SK-N-SH (cell line): ENCODE data around the gene ASAP3. TPM values are rescaled to one million over a fixed set of nuclear protein-coding genes. Genes with fewer than 3 reads are reported as not detected.

ENCODE experiments used
- CTCF ChIA-PET: fragments of 300-600, 350-600 bp; formaldehyde crosslinking; extraction: SDS; loops from one replicate; lab custom pipeline; 2021; lab: Yijun Ruan, JAX
- POLR2A ChIA-PET: fragments of 350-600 bp; sonication (Branson Sonifier 250); formaldehyde crosslinking; extraction: SDS; loops from one replicate; lab custom pipeline; 2020; ENCODE audit warnings: antibody characterized with exemption, inconsistent platforms; lab: Yijun Ruan, JAX
- DNase-seq: peaks from one replicate; pipeline ENCODE4 v3.0.0; 2012
- H2AFZ ChIP-seq: fragments of 200-600 bp; sonication (generic); 2 replicates; pipeline ENCODE4 v1.8.1; 2016; ENCODE audit warnings: antibody characterized with exemption, mild to moderate bottlenecking, low read depth
- H3F3A ChIP-seq: fragments of 200-600 bp; sonication (generic); replicated peaks from 2 replicates; pipeline ENCODE3; 2016; ENCODE audit warnings: antibody characterized with exemption, mild to moderate bottlenecking; ENCODE audit not compliant: insufficient read depth
- H3K27ac ChIP-seq, 2 experiments: fragments of 200-500 bp in 1 of 2; fragments of 200-600 bp in 1 of 2; sonication (Bioruptor generic) in 1 of 2; sonication (generic), shearing (Covaris generic) in 1 of 2; 2 replicates each; pipeline versions ENCODE4 v1.5.1 to v1.6.1; 2014 to 2016; ENCODE audit warnings: low read depth in 2 of 2, inconsistent platforms in 1 of 2, low read length in 1 of 2, mild to moderate bottlenecking in 1 of 2, mixed read lengths in 1 of 2
- H3K27me3 ChIP-seq: fragments of 200-600 bp; sonication (generic), shearing (Covaris generic); 2 replicates; pipeline ENCODE4 v1.6.1; 2016; ENCODE audit warnings: mixed run types; ENCODE audit not compliant: insufficient read depth
- H3K36me3 ChIP-seq, 2 experiments: fragments of 200-500 bp in 1 of 2; fragments of 200-600 bp in 1 of 2; sonication (Bioruptor generic) in 1 of 2; sonication (generic) in 1 of 2; replicated peaks in 1 of 2; 2 replicates each; pipeline versions ENCODE3 to v1.5.1; 2014 to 2016; ENCODE audit warnings: low read length in 1 of 2, mild to moderate bottlenecking in 1 of 2; ENCODE audit not compliant: insufficient read depth in 2 of 2, control insufficient read depth in 1 of 2
- H3K4me1 ChIP-seq, 2 experiments: fragments of 200-500 bp in 1 of 2; fragments of 200-600 bp in 1 of 2; sonication (Bioruptor generic) in 1 of 2; sonication (generic), shearing (Covaris generic) in 1 of 2; 2 replicates each; pipeline versions ENCODE4 v1.5.1 to v1.6.1; 2014 to 2016; ENCODE audit warnings: low read depth in 1 of 2, low read length in 1 of 2, mixed run types in 1 of 2; ENCODE audit not compliant: insufficient read depth in 2 of 2, control insufficient read depth in 1 of 2
- H3K4me2 ChIP-seq: fragments of 200-600 bp; sonication (generic), shearing (Covaris generic); 2 replicates; pipeline ENCODE4 v1.6.1; 2017; ENCODE audit warnings: mixed run types
- H3K4me3 ChIP-seq, 2 experiments: fragments of 200-500 bp in 1 of 2; fragments of 200-600 bp in 1 of 2; sonication (Bioruptor generic) in 1 of 2; sonication (generic), shearing (Covaris generic) in 1 of 2; 2 replicates each; pipeline versions ENCODE4 v1.5.1 to v1.8.1; 2014 to 2016; ENCODE audit warnings: low read depth in 2 of 2, inconsistent platforms in 1 of 2, low read length in 1 of 2, mild to moderate bottlenecking in 1 of 2, mixed read lengths in 1 of 2, moderate library complexity in 1 of 2
- H3K79me2 ChIP-seq: fragments of 200-600 bp; sonication (generic); 2 replicates; pipeline ENCODE4 v1.8.1; 2017; ENCODE audit warnings: mild to moderate bottlenecking; ENCODE audit not compliant: insufficient read depth
- H3K9ac ChIP-seq: fragments of 200-600 bp; sonication (generic); 2 replicates; pipeline ENCODE4 v1.6.1; 2017; ENCODE audit warnings: mixed run types
- H3K9me2 ChIP-seq: fragments of 200-600 bp; sonication (generic); 2 replicates; pipeline ENCODE4 v1.6.1; 2017; ENCODE audit warnings: mixed run types
- H3K9me3 ChIP-seq: fragments of 200-600 bp; sonication (generic); 2 replicates; pipeline ENCODE4 v1.6.1; 2017; ENCODE audit warnings: mixed run types, mild to moderate bottlenecking, moderate library complexity
- H4K20me1 ChIP-seq: fragments of 200-600 bp; sonication (generic); 2 replicates; pipeline ENCODE4 v1.6.1; 2017; ENCODE audit warnings: mild to moderate bottlenecking, mixed run types; ENCODE audit not compliant: insufficient read depth
- CHD2 ChIP-seq: fragments of 150-350 bp; IDR thresholded peaks from 2 replicates; pipeline ENCODE4 v1.6.1; 2018; ENCODE audit warnings: low read length; ENCODE audit not compliant: partially characterized antibody
- ELF1 ChIP-seq: IDR thresholded peaks from 2 replicates; pipeline ENCODE4 v1.4.0; 2012
- EP300 ChIP-seq, 2 experiments: IDR thresholded peaks; 2 replicates each; pipeline versions ENCODE4 v1.4.0 to v1.6.1; 2012; ENCODE audit warnings: borderline replicate concordance in 1 of 2, low read depth in 1 of 2, low read length in 1 of 2
- FOSL2 ChIP-seq: IDR thresholded peaks from 2 replicates; pipeline ENCODE4 v1.4.0; 2012; ENCODE audit warnings: low read depth, mild to moderate bottlenecking, moderate library complexity, borderline replicate concordance
- GABPA ChIP-seq: IDR thresholded peaks from 2 replicates; pipeline ENCODE4 v1.4.0; 2012; ENCODE audit warnings: low read depth, mild to moderate bottlenecking
- IRF3 ChIP-seq: fragments of 150-350 bp; IDR thresholded peaks from 2 replicates; pipeline ENCODE4 v1.6.1; 2016; ENCODE audit warnings: mild to moderate bottlenecking, low read depth, low read length
- JUND ChIP-seq: IDR thresholded peaks from 2 replicates; pipeline ENCODE4 v1.4.0; 2012
- MEF2A ChIP-seq: IDR thresholded peaks from 2 replicates; pipeline ENCODE4 v1.4.0; 2012; ENCODE audit warnings: low read depth, borderline replicate concordance
- NFIC ChIP-seq: IDR thresholded peaks from 2 replicates; pipeline ENCODE4 v1.4.0; 2012; ENCODE audit warnings: borderline replicate concordance
- NRF1 ChIP-seq: IDR thresholded peaks from 2 replicates; pipeline ENCODE4 v1.6.1; 2012; ENCODE audit warnings: low read depth, mild to moderate bottlenecking, low read length
- PBX3 ChIP-seq: IDR thresholded peaks from 2 replicates; pipeline ENCODE4; 2012
- RAD21 ChIP-seq: IDR thresholded peaks from 2 replicates; pipeline ENCODE4 v1.6.1; 2012; ENCODE audit warnings: mild to moderate bottlenecking, low read length
- RFX5 ChIP-seq: IDR thresholded peaks from 2 replicates; pipeline ENCODE4 v1.6.1; 2012; ENCODE audit warnings: mild to moderate bottlenecking, improper control_type of control experiment, low read length
- SMC3 ChIP-seq: IDR thresholded peaks from 2 replicates; pipeline ENCODE4 v1.6.1; 2012; ENCODE audit warnings: low read depth, low read length, improper control_type of control experiment
- TAF1 ChIP-seq: IDR thresholded peaks from 2 replicates; pipeline ENCODE4 v1.6.1; 2012; ENCODE audit warnings: low read depth, mild to moderate bottlenecking, low read length, moderate library complexity, borderline replicate concordance
- TCF12 ChIP-seq: IDR thresholded peaks from 2 replicates; pipeline ENCODE4 v1.4.0; 2012
- TEAD4 ChIP-seq: IDR thresholded peaks from 2 replicates; pipeline ENCODE4 v1.4.0; 2012; ENCODE audit warnings: mild to moderate bottlenecking, borderline replicate concordance; ENCODE audit not compliant: insufficient read depth
- YY1 ChIP-seq: IDR thresholded peaks from 2 replicates; pipeline ENCODE4 v1.4.0; 2012; ENCODE audit warnings: low read depth, mild to moderate bottlenecking
- WGBS: methylation state at CpG from one replicate; pipeline ENCODE4 v1.1.6; 2017; ENCODE audit warnings: low lambda C conversion rate; 5-methylcytosine and 5-hydroxymethylcytosine counted together
- polyA plus RNA-seq, 3 experiments: library from polyadenylated mRNA; depleted of rRNA; stranded (reverse); fragments of >200 nt; gene quantifications; 2 replicates each; pipeline ENCODE4 v1.2.3, GENCODE V29; 2012
- TF ChIP-seq, protein P1 (sequence below): IDR thresholded peaks from 2 replicates; pipeline ENCODE4 v1.4.0; 2012; ENCODE audit warnings: low read depth, borderline replicate concordance
- TF ChIP-seq, protein P2 (sequence below): fragments of 150-350 bp; IDR thresholded peaks from 2 replicates; pipeline ENCODE4 v1.6.1; 2017; ENCODE audit warnings: antibody characterized with exemption, low read length, low read depth, borderline replicate concordance

The ASAP3 gene
- polyA plus RNA-seq, 1 of the 3 experiments (the other 2 are of a cell fraction): 19.6 TPM

GRCh38 chr1:23514111-23514679, 30.2 kb upstream of the ASAP3 start (continued):
- no peak for TF ChIP-seq TEAD4
- no peak for TF ChIP-seq IRF3
- TF ChIP-seq ELF1: no peak
- TF ChIP-seq MEF2A: no peak
- no peak for TF ChIP-seq TCF12
- TF ChIP-seq GABPA: no peak
- TF ChIP-seq TAF1: no peak
- TF ChIP-seq, all 33 proteins: peak for 0

DNA sequence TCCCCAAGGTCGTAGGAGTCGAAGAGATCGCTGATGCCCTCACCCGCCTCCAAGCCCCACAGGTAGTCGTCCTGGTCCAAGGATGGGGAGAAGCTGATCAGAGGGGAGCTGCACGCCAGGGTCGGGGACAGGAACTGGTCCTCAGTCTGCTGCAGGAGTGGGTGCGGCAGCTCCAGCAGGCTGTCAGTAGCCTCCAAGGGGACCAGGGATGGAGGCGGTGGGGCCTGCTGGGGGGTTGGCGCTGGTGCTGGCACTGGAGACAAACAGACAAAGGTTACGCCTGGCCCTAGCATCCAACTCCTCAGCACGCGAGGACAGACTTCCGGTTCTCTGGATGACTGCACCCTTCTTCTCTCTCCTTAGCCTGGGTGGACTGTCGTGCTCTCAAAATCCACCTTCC, 25.9 kb upstream of the ASAP3 start:
- no peak for DNase-seq
- Histone ChIP-seq H2AFZ (no peak overlapping the region), H3K4me1 (no peaks in the 10 kb centered on the region), H3K9ac (no peak overlapping the region), H3K4me3 (no peak overlapping the region), H3K27ac (no peak overlapping the region), H3K36me3 (no peaks in the 10 kb centered on the region), H3K9me3 (no peaks in the 10 kb centered on the region), H3K79me2 (no peaks in the 10 kb centered on the region), H3K4me2 (no peak overlapping the region), H3K27me3 (no peaks in the 10 kb centered on the region), H3F3A (no peaks in the 10 kb centered on the region), H3K9me2 (no peaks in the 10 kb centered on the region), H4K20me1 (no peaks in the 10 kb centered on the region)
- ChIA-PET CTCF (interaction anchor here (0.6 kb wide), 1 partner anchor 32 kb away, joined by 3 read pairs; no protein-coding TSS in a partner anchor), POLR2A (no interaction called here)
- WGBS: 94% methylated on average over 11 of the region's 15 CpGs
- no peak for TF ChIP-seq TAF1
- no peak for TF ChIP-seq EP300 (IDR thresholded peaks at IDR 0.05; ENCODE audit: borderline replicate concordance in 1 of 2, low read depth in 1 of 2, low read length in 1 of 2)
- no peak for TF ChIP-seq JUND
- TF ChIP-seq RFX5: no peak
- no peak for TF ChIP-seq NFIC
- TF ChIP-seq SMC3: no peak
- TF ChIP-seq TCF12: no peak
- no peak for TF ChIP-seq NRF1
- no peak for TF ChIP-seq YY1
- TF ChIP-seq, protein P1, sequence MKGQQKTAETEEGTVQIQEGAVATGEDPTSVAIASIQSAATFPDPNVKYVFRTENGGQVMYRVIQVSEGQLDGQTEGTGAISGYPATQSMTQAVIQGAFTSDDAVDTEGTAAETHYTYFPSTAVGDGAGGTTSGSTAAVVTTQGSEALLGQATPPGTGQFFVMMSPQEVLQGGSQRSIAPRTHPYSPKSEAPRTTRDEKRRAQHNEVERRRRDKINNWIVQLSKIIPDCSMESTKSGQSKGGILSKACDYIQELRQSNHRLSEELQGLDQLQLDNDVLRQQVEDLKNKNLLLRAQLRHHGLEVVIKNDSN: no peak
- TF ChIP-seq PBX3: no peak
- no peak for TF ChIP-seq TEAD4
- no peak for TF ChIP-seq FOSL2
- TF ChIP-seq RAD21: no peak
- no peak for TF ChIP-seq CHD2
- TF ChIP-seq, protein P2, sequence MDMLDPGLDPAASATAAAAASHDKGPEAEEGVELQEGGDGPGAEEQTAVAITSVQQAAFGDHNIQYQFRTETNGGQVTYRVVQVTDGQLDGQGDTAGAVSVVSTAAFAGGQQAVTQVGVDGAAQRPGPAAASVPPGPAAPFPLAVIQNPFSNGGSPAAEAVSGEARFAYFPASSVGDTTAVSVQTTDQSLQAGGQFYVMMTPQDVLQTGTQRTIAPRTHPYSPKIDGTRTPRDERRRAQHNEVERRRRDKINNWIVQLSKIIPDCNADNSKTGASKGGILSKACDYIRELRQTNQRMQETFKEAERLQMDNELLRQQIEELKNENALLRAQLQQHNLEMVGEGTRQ: no peak
